Body of pancreas (tissue), 4 donors: ENCODE measurements around the gene MED10.

Experiments used
- CTCF ChIP-seq, 7 experiments: fragments of 450-650 bp in 4 of 7; fragments of 200-600 bp in 3 of 7; sonication (generic) in 3 of 7; IDR thresholded peaks; one replicate each; pipeline ENCODE4 v1.5.1; 2016 to 2019; ENCODE audit warnings: antibody characterized with exemption in 7 of 7
- POLR2A ChIP-seq, 3 donors: fragments of 450-650 bp; IDR thresholded peaks; one replicate each; pipeline ENCODE4 v1.6.1; 2016; ENCODE audit warnings: antibody characterized with exemption in 3 of 3, mild to moderate bottlenecking in 2 of 3

GRCh38 chr5:6419340-6419852, 41.0 kb upstream of the MED10 start:
- TF ChIP-seq CTCF (IDR thresholded peaks at IDR 0.05) (no peak), POLR2A (IDR thresholded peaks at IDR 0.05) (no peak)
